Cardiac fibroblast (primary cell): Measurements from ENCODE around the gene UBC.
A peak's percentile ranks its signal among the peaks of the same experiment; 100 is the strongest.
"Not testable (repeated sequence)": the region's sequence is repeated elsewhere in the genome, so short reads cannot be mapped to it uniquely, and the experiment has no call there.

Experiments used
- DNase-seq, 2 donors: peaks; one replicate each; pipeline versions ENCODE4 v3.0.0 to v3.0.0-alpha.2; 2010; ENCODE audit warnings: low read depth in 2 of 2
- H3K4me3 ChIP-seq, 2 donors: replicated peaks in 1 of 2; 1 replicate in 1 of 2; 2 replicates in 1 of 2; pipeline ENCODE4 v1.5.1; 2011; ENCODE audit warnings: low read depth in 2 of 2, low read length in 2 of 2, mild to moderate bottlenecking in 2 of 2, moderate library complexity in 1 of 2
- CTCF ChIP-seq: IDR thresholded peaks from one replicate; pipeline ENCODE4 v1.5.1; 2011; ENCODE audit warnings: low read depth, mild to moderate bottlenecking, low read length, inconsistent platforms

UBC gene

GRCh38 chr12:124913474-124914391 is 717 bp downstream of the UBC start:
- H3K4me3 ChIP-seq: peak overlapping the region; percentile 95 to 98
- peak; percentile 72 to 83 for DNase-seq
- TF ChIP-seq CTCF: peak; percentile 47

- DNase-seq: not testable (repeated sequence)
- peak overlapping the region; percentile 95 to 98 for H3K4me3 ChIP-seq
These were observed 1.7 kb downstream of the UBC start for GRCh38 chr12:124912529-124913287.

DNA sequence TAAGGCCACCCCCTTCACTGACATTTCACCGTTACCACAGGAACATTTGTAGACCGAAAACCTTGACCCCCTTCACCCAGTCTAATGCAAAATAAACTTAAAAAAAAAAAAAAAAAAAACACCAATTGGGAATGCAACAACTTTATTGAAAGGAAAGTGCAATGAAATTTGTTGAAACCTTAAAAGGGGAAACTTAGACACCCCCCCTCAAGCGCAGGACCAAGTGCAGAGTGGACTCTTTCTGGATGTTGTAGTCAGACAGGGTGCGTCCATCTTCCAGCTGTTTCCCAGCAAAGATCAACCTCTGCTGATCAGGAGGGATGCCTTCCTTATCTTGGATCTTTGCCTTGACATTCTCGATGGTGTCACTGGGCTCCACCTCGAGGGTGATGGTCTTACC is 2.9 kb downstream of the UBC start:
- H3K4me3 ChIP-seq: peak overlapping the region; percentile 19 to 55
- DNase-seq: not testable (repeated sequence)

DNA sequence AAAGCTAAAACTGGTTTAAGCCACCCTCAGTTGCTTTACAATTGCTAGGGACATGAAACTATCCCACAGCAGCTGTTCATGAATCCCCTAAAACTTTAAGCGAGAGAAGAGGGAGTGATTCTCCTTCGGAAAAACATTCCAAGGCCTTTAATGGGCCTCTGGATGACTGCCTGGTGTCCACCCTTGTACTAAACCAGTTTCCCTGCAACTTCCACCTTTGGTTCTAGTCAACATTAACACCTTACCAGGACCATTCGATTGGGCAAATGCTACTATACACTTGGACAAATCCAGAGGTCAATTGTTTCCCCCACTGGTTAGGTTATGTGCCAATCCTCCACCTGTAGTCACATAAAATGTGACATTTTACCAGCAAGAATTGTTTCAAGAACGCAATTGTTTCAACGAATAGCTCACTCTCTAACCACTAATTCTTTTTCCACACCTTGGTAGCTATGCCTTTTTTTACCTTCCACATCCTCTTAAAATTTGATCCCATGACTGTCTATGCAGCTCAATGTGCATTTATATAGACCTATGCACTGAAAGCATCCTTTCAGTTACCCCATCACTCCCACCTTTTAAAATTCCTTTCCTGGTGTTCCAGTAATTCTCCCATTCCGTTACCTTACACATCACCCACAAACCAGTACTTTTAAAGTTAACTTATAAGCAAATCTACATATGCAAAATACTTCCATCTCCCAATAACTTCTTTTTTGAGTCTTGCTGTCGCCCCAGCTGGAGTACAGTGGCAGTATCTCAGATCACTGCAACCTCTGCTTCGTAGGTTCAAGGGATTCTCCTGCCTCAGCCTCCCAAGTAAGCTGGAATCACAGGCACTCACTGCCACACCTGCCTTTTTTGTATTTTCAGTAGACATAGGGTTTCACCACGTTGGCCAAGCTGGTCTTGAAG is 3.6 kb downstream of the UBC start:
- peak; percentile 50 to 70 for DNase-seq
- no peak for TF ChIP-seq CTCF
- H3K4me3 ChIP-seq: peak overlapping the region; percentile 19 to 55

DNA sequence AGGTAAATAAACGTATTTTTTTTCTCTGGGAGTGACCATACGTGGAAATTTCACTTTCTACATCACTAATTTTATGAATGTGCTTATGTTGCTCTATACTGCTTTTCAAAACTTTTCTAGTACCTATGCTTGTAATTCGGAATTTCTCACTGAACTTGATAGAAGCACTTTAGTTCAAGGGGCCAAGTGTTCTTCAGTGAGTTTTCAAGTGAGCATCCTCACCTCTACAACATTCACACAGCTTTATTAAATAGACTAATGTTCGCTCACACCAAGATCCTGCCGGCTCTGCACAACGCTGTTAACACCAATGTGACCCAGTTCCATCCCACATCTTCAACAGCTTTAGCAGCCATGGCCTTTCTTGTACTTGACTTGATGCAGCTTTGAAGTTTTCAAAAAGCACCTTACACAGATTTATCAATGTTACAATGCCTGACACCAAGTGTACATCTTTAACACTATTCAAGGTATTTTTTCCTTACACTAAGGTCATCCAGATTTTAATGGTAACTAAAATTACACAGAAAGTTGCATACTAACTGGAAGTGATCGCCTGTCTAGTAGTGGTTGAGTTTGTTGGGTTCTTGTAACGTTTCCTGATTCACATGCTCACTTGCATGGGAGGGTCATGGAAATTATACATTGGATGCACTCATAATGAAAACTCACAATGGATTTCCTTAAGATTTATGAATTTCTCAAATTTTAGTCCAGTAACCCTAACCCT is 4.5 kb downstream of the UBC start:
- DNase-seq: peak; percentile 45 to 76
- peak overlapping the region in 1 of 2 donors; percentile 55 for H3K4me3 ChIP-seq
- no peak for TF ChIP-seq CTCF

DNA sequence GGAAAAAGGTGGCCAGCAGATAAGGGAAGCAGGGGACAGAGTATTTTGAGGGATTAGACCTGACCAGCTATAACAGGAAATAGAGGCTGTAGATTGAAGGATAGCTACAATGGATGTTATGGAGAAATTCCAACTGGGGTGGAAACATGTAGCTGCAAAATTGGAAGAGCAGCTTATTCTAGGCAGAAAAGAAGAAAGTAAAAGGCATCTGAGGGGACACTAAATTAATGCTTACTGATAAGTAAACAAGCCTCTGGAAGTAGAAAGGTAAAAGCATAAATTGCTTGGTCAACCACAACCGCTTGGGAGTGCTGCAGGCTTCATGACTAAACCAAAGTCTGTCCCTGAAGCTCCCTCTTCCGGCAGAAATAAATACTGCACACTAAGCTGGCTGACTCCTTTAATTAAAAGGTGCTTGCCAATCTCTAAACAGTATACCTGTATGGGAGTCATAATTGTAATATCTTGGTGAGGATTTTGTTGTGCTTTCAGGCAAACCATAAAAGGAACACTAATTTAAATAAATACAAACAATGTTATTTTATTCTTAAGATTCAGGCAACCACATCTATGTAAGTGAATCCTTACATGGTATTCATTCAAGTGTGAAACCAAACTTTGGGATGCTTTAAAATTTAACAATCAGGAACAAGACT is 7.7 kb downstream of the UBC start:
- peak; percentile 96 for TF ChIP-seq CTCF
- DNase-seq: peak; percentile 93 to 96
- no peak overlapping the region for H3K4me3 ChIP-seq
